ENCODE data around the gene FAM216B. TPM values are rescaled to one million over a fixed set of nuclear protein-coding genes. Genes with fewer than 3 reads are reported as not detected.
"Not testable (repeated sequence)": the region's sequence is repeated elsewhere in the genome, so short reads cannot be mapped to it uniquely, and the experiment has no call there.

The FAM216B gene
- polyA plus RNA-seq (ENCODE audit: insufficient read length), result not detected
- long read RNA-seq, donor 1, result 0 reads
- long read RNA-seq, donor 2, result 0 reads
- long read RNA-seq, donor 3, result 0 reads
- long read RNA-seq, donor 4, result 0 reads
- long read RNA-seq, donor 5, result 0 reads
- long read RNA-seq, donor 6, result 0 reads
- long read RNA-seq, donor 7, result 0 reads
- long read RNA-seq, donor 8, result 0 reads

DNA sequence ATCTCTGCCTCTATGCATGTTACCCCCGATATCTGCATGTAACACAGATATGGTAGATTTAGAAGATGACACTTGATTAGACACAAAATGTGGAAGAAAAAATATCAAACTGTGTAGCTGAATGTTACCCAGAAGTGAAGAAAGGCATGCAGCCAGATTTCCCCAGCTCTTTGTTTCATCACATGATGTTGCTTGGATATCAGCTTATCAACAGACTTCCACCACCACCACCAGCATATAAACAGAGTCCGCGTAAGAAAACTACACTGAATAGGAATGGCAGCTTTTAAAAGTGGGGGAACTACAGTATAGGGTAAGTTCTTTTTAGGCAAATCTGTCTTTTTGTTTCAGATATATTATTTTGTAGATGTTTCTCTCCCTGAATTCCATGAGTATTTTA is at the start of gene FAM216B:
TSS of gene FAM216B (plus strand) at position 233 of the 400 bp plus-strand sequence. CDS start 2,484 bp downstream, outside the sequence.
- DNase-seq, result no peak

DNA sequence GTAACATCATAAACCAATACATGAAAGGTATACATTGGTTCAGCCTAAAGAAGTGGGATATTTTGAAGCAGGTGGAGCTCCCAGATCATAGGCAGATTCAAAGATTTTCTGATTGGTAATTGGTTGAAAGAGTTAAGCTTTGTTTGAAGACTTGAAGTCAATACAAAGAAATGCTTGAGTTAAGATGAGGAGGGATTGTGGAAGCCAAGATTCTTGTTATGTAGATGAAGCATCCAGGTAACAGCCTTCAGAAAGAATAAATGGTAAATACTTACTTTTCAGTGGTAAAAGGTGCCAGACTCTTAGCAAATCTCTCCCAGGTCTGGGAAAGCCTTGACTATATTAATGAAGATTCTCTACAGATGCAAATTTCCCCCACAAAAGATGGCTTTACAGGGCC is 49.3 kb upstream of the FAM216B start:
- DNase-seq, result no peak

DNA sequence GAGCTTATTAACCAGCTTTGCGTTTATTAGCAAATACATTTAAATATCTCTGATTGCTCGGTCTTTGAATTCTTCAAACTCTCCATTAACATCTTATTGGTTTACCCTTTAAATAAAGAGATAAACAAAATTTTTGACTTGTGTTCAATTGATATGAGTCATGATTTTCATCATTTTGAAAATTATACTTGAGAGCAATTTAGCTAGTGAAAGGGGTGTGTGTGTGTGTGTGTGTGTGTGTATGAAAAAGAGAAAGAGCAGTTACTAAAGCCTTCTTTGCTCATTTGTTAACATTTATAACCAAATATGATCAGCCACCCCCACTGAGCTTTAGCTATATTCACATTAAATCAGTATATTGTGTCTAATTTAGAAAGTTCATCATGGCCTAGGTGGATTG is 48.3 kb upstream of the FAM216B start:
- DNase-seq, result no peak

DNA sequence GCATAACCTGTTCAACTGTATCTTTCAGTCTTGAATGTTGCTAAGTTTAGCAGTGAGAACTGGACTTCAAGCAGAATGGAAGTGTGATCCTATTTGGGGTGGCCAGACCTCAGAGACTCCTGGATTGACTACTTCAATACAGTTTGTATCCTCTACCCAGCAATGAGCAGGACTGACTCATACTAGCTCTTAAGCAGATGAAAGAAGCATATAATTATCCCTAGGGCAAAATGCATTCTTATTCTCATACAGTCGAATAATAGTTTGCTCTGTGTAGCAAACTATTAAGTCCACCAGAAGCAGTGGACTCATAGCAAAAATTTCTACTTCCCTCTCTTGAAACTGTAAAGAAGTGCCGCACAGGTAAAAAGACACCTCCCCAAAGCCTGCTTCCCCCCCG is 46.4 kb upstream of the FAM216B start:
- DNase-seq, result no peak

DNA sequence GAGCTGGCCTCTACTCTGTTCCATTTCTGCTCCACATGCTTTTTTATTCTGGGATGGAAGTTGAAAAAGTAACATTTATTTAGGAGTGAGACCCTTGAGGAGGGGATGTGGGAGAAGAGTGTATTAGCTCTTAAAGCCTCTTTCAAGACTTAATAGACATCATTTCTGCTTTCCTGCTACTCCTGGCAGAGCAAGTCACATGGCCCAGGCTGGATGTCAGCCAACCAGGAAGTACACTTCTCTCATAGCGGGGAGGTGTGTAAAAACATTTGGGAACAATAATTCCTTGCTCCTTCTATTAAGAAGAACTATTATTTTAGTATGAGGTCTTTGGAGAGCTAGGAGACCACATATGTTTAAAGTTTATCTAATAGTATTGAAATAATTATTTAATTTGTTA is 40.6 kb upstream of the FAM216B start:
- no peak for DNase-seq

DNA sequence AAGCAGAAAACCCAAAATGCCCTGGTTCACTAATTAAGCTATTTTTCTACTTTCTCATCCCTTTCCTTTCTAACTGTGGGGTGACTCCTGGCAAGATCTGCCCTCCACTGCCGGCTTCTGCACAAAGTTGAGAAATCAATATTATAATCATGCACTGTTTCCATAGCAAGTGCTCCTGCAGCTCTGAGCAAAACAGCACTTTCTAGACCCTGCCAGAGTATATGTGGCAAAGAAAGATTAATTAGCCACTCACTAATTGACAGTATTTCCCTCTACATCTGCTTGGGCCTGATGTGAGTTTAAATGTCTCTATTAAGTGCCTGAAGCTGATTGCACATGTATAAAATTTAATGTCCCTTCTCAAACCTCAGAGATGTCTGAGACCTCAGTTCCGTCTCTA is 39.5 kb upstream of the FAM216B start:
- DNase-seq, result no peak

DNA sequence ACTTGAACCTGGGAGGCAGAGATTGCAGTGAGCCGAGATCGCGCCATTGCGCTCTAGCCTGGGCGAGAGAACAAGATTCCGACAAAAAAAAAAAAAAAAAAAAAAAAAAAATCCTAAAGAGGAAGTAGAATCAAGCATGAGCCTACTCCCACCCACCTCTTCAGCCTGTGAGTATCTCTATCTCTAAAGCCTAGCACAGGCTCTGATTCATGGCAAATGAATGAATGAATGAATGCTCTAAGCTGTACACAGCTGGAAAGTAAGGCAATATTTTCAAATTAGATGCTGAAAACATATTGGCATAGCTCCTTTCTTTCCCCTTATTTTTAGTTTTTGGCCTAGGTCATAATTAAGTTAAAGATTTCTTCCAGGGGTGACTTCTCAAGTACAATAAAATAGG is 35.7 kb upstream of the FAM216B start:
- no peak for DNase-seq

DNA sequence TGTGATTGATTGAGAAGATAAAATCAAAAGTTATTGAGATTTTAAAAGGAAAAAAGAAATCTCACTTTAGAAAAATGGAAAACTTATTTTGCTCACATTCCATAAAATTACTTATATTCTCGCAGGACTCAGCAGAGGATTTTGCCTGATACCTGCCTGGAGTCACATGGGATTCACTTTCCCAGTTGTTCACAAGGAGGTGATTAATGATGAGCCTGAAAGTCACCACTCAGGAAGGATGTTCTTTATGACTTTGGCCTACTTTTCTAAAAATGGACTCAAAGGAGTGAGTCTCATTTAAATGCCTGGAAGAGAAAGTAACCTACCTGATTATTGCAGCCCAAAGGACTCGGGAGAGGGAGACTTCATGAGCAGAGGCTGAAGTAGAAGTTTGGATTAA is 34.5 kb upstream of the FAM216B start:
- no peak for DNase-seq

DNA sequence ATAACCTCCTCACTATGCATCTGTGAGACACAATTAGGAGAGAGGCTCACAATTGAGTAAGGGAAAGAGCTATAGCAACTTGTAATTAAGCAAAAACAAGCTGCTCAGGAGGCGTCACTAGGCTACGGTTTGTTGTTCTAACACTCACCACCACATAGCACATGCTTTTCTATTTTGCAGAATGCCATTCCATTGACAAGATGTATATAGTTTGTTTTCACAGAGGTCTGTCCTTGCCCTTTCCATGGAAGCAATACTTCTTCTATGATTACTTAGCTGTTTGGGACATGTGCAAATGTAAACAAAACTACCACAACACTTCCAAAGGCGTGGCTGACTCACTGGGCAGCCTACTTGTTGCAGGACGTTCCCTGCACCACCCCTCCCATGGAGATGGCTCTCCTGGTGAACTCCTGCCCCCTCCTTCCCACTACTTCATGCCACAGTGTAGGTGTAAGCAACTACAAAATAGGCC is 33.9 kb upstream of the FAM216B start:
- DNase-seq, result no peak

DNA sequence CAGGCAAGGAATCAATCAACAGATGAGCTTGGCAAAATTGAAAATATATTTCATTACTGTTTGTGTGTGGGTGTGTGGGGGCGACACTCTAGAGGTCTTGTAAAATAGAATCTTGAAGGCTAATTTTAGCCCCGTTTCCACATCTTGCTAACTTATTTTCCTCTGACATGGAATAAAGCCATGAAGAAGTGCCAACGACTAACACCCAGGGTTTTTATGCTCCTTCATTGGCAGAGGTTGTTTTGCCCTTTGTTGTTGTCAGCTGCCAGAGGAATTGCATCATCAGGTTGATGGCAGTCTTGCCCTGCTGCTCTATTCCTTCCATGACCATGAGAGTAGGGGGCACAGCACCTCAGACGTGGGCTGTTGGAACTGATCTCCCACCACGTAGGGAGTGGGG is 30.6 kb upstream of the FAM216B start:
- no peak for DNase-seq

DNA sequence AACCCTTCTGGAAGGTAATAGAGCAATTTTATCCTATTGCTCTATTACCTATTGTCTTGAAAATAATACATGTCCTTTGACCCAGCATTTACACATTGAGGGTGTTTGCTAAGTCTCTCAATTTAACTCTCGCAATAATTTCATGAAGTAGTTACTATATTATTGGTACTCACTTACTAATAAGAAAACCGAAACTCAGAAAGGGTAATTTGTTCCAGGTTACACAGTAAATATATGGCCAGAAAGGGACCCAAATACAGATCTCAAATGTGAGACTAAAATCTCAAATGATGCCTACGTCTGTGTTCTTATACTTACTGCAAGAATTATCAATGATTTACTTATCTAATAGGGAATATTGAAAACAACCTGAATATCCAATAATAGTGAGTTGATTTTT is 29.7 kb upstream of the FAM216B start:
- no peak for DNase-seq

DNA sequence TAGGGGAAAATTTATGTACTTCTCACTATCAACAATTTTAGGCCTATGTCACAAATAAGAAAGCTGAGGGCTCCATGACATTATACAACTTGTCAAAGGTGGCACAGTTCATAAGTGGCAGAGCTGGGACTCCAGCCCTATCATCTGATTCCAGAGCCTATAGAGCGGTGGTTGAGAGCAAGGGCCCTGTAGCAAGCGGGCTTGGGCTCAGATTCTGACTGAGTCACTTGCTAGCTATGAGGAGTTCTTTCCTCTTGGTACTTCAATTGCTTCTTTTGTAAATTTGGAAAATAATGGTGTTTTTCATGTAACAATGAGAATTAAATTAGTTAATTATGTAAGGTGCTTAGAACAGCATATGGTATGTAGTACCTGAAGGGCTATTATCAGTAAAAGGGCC is 28.7 kb upstream of the FAM216B start:
- no peak for DNase-seq

DNA sequence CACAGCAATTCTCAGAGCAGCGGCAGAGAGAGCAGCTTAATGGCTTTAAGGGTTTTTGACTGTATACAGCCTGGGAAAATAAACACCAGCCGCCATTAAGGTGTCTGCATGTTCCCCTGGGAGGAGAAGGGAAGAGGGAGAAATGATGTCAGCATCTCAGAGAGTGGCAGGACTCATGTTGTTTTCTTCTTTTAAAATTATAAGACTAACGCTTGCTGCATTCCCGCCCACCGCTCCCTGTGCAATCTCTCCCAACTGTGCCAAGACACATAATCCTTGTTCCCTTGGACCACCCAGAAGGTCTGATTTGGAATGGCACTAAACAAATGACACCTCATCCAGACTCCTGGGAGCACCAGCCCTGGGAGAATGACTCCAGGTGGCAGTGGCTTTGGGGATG is 27.7 kb upstream of the FAM216B start:
- no peak for DNase-seq

DNA sequence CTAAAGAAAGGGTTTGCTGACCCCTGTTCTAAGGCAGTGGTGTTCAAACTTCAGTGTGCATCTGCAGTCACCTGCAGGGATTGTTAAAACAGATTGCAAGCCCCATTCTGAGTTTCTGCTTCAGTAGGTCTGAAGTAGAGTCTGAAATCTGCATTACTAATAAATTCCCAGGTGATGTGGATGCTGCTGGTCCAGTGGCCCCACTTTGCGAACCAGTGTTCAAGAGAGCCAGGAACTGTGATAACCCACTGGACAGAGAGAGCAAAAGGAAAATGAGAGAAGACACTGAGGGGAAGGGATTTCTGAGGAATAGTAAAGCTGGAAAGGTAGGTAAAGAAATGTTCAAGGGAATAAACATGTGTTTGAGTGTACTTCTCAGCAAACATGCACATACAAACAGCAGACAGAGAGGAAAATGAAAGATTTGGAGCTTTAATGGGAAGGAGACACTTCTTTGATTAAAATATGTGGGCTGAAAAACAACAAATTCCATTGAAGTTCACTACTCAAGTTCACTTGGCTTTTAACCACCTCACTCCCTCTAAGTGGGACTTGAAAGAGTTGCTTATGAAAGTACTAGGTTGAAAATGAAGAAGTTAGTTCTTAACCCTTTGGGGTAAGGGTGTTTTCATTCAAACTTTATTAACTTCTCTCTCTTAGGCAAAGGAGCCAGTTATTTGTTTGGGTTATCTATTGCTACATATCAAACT is 26.4 kb upstream of the FAM216B start:
- no peak for DNase-seq

DNA sequence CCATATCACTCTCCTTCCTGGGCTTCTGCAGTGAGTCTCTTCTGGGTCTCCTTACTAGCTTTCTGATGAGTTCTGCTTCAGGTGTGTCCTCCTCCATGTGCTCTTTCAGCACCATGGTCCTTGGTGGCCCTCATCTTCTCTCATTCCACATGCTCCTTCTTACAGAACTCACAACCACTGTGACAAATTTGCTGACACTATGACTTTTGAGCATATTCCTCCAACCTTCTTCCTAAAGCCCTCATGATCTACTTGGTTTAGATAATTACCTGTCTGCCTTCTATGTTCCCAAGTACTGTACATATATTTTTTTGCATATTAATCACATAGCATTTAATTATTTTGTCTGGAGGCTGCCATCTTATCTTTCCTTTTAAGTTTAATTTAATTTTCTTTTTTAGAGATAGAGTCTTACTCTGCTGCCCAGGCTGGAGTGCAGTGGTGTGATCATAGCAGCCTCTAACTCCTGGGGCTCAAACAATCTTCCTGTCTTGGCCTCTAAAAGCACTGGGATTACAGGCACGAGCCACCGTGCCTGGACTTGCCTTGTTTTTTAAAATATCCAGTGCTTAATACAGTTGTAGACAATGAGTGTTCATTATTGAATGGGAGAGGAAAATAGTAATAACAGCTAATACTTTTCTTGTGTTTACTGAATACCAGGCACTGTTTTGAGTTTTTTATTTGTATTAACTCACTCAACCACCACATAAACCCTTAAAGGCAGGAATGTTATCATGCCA is 23.5 kb upstream of the FAM216B start:
- no peak for DNase-seq

DNA sequence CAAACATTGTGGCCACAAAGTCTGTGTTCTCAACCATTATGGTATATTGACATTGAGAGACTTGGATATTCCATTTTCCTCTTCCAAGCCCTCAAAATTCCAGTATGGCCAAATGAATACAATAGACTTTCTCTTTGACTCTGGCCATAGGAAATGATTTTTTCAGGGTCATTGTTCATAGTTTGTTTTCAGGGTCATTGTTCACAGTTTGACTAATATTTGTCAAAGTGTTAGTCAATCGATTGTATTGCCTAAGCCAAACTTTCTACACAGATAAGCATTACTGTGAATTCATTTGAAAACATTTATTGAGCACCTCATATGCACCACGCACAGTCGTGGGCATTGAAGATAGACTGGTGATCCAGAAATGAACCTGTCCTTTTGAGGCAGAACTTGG is 22.9 kb upstream of the FAM216B start:
- no peak for DNase-seq

DNA sequence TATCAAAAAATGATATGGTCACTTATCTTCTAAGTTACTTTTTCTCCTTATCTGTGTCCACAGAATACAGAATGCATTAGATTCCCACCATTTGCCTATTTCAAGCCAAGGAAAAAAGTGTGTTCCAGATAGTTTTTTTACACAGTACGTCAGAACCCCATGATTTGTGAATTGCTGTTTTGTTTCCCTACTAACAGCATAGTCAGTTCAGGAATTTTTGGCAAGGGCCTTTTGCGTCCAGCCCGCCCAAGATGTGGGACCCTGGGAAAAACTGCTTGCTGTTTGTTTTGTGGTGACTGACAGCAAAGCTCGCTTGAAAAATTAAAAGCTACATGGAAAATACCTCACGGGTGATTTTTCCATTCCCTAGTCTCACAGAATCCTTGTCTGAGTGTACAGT is 20.4 kb upstream of the FAM216B start:
- DNase-seq, result no peak

DNA sequence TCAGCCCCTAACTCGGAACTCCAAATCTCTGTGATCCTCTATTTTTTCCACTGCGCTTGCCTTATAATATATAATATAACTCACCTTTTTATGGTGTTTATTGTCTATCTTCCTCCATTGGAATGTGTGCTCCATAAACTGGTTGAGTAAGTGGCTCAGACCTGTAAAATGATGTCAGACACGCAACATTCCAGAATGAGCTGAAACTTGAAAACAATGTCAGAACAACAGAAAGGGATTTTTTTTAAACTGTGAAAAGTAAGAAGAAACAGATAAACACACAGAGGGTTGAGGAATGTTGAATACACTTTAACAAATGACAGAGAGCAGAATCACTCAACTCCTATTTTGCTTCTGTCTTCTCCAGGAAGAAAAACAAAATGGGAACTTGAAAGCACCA is 19.1 kb upstream of the FAM216B start:
- no peak for DNase-seq

DNA sequence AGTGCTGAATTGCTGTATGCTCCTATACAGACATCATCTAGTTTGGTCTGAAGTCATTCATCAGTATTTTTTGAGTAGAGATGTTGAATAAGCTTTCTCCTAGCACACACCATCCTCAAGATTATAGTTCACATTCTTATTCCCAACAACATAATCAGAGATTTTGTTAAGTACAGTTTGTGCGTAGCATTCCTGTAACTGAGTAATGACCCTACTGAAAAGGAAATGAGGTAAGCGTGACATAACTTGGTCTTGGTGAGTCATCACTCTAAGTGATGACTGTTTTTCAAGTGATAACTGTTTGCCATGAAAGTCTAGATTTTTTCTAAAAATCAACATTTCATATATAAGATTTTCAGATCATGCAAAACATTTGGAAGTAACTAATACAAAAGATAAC is 18.5 kb upstream of the FAM216B start:
- no peak for DNase-seq

DNA sequence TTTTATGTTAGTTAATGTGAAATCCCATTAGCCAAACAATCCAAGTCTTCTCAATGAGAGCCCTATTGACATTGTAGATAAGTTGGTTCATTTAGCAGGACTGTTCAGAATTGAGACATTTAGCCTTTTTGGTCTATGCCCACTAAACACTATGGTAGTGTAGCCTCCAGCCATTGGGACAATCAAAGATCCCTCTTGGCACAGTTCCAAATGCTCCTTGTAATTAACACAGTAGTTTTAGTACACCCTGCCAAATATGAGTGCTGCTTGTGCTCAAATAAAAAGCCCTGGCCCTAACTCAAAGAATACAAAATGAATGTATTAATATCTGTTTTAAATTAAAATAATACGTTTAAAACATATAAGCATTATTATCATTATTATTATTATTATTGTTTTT is 15.4 kb upstream of the FAM216B start:
- no peak for DNase-seq

DNA sequence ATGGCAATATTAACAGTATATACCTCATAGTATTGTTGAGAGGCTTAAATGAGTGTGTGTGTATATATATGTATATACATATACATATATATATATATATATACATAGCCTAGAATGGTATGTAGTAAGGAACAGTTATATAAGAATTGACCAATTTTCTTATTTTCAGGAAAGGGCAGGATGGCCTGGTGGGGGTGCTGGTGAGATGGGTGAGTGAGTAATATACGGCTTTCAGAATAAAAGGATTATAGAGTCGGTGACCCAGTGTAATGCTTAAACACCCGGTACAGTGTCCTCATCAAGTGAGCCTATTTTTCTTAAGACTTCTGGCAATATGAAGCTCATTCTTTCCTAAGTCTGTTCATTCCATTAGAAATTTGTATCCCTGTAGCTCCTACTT is 11.7 kb upstream of the FAM216B start:
- no peak for DNase-seq

DNA sequence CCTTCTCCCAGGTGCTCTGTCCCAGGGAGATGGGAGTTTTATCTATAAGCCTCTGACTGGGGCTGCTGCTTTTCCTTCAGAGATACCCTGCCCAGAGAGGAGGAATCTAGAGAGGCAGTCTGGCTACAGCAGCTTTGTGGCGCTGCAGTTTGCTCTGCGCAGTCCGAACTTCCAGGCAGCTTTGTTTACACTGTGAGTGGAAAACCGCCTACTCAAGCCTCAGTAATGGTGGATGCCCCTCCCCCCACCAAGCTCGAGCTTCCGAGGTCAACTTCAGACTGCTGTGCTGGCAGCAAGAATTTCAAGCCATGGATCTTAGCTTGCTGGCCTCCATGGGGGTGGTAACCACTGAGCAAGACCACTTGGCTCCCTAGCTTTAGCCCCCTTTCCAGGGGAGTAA is 4.8 kb upstream of the FAM216B start:
- DNase-seq, result not testable (repeated sequence)

DNA sequence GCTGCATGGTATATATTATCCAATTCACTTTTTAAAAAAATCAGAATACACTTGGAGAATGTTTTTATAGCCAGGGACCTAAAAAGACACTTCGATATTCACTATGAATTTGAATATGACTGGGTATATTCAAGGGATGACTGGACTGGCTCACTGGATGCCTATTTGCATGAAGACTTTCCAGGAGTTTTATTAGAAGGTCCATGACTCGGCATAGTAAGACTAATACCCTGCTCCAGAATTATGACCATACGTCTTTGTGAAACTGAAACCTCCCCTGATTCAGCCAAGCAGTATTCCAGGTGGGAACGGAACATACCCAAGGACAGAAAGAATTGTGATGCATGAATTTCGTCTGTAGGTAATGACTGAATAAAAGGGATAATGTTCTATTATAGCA is 3.9 kb upstream of the FAM216B start:
- no peak for DNase-seq

DNA sequence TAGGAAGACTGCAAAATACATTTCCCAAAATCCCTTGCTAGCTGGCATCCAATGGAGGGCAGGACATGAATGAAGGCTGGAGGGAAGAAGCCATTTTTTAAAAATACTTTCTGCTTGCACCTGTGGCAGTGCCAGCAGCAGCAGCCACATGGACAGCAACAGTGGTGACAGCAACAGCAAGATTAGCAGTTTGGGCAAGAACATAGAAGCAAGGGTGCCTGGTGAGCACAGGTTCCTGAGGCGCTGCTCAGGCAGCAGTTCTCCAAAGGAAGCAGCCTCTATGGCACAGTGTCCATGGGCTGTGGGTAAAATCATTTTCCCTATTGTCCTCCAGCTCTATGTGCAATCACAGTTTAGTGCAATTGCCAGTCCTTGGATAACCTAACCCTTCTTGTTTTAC is 1.3 kb upstream of the FAM216B start:
- no peak for DNase-seq

Data from left kidney (tissue), 8 donors.